Peyer's patch (tissue), 4 donors: ENCODE results near the gene SEMA3F.

ENCODE experiments used
- CTCF ChIP-seq, 6 experiments: fragments of 450-650 bp in 4 of 6; fragments of 200-600 bp in 2 of 6; sonication (generic) in 1 of 6; IDR thresholded peaks; one replicate each; pipeline ENCODE4 v1.5.1; 2017 to 2019; ENCODE audit warnings: antibody characterized with exemption in 6 of 6, mild to moderate bottlenecking in 3 of 6, moderate library complexity in 1 of 6
- POLR2A ChIP-seq, 2 donors: fragments of 450-650 bp; IDR thresholded peaks; one replicate each; pipeline ENCODE4 v1.5.1; 2017; ENCODE audit warnings: antibody characterized with exemption in 2 of 2, mild to moderate bottlenecking in 2 of 2, moderate library complexity in 2 of 2

- TF ChIP-seq CTCF (IDR thresholded peaks at IDR 0.05) (no peak), POLR2A (IDR thresholded peaks at IDR 0.05) (no peak)
These were observed 31.6 kb upstream of the SEMA3F start for GRCh38 chr3:50123394-50124051.
